DND-41 (cell line): Measurements from ENCODE around the gene VAV2.

Source experiments
- EZH2 ChIP-seq: IDR thresholded peaks from 3 replicates; pipeline ENCODE4 v1.6.1; 2012; ENCODE audit warnings: borderline replicate concordance, low read depth, mild to moderate bottlenecking, moderate library complexity, low read length, inconsistent platforms; ENCODE audit not compliant: severe bottlenecking
- TF ChIP-seq, protein P1 (sequence below): IDR thresholded peaks from 2 replicates; pipeline ENCODE4 v1.5.1; 2012; ENCODE audit warnings: borderline replicate concordance, low read length, moderate library complexity, mild to moderate bottlenecking; ENCODE audit not compliant: poor library complexity, severe bottlenecking; ENCODE audit errors: extremely low read depth

DNA sequence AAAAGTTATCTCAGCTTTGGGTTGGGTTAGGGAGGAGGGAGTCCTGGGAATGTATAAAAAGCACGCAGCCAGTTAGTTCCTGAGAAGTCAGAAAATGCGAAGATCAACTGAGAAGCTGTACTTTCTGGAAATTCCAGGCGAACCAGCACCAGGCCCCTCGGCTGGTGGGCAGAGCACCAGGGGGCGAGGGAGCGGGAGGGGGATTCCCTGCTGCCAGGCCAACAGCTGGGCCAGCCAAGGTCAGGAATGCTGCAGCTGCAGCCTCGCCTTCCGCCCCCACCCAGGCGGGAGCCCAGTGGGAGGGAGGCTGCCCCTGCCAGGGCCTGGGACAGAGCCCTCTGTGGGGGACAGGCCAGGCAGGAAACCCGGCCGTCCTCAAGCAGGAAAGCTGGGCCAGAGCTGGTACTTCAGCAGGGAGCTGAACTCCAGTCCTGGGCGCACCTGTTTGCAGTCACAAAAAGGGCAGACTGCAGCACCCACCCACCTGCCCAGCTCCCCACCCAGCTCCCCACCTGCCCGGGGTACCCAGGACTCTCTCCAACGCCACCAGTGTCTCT, 35.5 kb downstream of the VAV2 start:
- TF ChIP-seq, protein P1, sequence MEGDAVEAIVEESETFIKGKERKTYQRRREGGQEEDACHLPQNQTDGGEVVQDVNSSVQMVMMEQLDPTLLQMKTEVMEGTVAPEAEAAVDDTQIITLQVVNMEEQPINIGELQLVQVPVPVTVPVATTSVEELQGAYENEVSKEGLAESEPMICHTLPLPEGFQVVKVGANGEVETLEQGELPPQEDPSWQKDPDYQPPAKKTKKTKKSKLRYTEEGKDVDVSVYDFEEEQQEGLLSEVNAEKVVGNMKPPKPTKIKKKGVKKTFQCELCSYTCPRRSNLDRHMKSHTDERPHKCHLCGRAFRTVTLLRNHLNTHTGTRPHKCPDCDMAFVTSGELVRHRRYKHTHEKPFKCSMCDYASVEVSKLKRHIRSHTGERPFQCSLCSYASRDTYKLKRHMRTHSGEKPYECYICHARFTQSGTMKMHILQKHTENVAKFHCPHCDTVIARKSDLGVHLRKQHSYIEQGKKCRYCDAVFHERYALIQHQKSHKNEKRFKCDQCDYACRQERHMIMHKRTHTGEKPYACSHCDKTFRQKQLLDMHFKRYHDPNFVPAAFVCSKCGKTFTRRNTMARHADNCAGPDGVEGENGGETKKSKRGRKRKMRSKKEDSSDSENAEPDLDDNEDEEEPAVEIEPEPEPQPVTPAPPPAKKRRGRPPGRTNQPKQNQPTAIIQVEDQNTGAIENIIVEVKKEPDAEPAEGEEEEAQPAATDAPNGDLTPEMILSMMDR = no peak
- no peak for TF ChIP-seq EZH2
